Stimulated activated CD4-positive, alpha-beta T cell treated with anti-CD3 and anti-CD28 coated beads, Interleukin-2, amount 100 ng/mL, for 48 hours (primary cell): ENCODE data around the gene ADCY5.
A peak's percentile ranks its signal among the peaks of the same experiment; 100 is the strongest.

Experiments used
- DNase-seq, 2 donors: peaks; one replicate each; pipeline ENCODE4 v3.0.0-alpha.2; 2020

The ADCY5 gene

DNA sequence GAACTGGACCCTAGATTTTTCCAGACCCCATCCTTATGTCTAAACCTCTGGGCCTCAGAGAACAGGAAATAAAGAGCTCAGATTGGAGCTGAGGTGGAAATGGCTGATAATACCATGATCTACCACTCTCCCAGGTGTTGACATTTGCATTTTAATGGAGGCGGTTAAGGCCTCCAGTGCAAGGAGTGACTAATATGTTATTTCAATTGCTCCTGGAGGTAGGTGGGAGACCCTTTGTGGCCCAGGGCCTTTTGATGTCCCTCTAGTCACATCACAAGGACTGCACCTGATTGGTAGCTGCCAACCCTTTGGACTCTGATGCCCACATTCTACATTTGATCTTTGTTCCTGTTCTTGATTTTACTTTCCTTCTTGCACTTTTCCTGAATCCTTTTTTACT lies 9.0 kb upstream of the ADCY5 start:
- no peak for DNase-seq

GRCh38 chr3:123453675-123454074 lies 4.8 kb upstream of the ADCY5 start:
- DNase-seq: no peak

- DNase-seq: no peak
These were observed 2.3 kb upstream of the ADCY5 start for GRCh38 chr3:123451186-123451585.

DNA sequence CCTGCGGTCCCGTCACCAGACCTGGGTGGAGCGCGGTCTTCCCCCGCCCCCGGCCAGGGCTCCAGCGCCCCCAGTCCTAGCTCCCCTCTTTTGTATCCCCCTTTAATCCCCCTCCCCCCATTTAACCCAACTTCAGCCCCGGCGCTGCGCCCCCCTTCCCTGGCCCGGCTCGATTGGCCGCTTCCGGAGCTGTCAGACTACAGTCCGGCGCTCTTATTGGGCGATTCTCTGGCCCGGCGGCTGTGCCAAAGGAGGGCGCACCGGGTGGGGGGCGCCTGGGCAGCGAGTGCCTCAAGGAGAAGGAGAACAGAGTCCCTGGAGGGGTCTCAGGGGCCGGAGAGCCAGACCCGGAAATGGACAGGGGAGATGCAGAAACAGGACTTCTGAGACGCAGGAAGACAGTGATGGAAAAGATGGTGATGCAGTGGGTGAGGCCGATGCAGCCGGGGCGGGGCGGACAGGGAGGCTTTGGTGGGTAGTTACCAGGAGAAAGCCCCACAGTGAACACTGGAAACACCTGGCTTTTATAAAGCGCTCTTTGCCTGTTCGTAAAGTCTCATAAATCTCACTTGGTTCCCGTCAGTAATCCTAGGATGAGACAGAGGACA lies 1.2 kb upstream of the ADCY5 start:
- no peak for DNase-seq

- no peak for DNase-seq
These were observed 459 bp upstream of the ADCY5 start for GRCh38 chr3:123449102-123449996.

DNA sequence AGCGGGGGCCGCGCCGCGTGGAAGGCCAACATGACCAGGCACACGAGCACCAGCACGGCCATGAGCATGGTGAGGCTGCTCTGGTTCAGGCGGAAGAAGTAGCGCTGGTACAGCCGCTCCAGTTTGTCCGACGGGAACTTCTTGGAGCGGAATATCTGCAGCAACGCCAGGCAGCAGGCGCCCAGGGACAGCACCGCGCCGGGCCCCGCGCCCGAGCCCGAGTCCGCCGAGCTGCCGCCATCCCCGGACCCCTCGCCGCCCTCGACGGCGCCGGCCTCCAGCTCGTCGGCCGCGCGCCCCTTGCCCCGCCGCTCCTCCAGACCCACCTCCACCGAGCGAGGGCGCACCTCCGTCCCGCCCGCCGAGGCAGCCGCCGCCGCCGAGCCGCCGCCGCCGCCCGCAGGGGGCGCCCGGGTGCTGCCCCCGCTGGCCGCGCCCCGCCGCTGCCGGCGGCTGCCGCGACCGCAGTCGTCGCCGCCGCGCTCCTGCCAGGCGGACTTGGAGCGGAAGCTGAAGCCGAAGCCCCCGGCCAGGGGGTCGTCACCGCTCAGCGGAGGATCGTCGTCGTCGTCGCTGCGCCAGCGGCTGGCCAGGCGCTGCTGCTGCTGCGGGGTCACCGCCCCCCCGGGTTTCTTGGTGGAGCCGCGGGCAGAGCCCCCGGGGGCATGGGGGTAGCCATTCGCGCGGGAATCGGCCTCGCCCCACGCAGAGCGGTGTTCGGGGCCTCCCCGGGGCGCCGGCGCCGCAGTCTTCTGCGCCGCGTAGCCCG lies 957 bp downstream of the ADCY5 start:
- DNase-seq: peak; percentile 43 to 49

DNA sequence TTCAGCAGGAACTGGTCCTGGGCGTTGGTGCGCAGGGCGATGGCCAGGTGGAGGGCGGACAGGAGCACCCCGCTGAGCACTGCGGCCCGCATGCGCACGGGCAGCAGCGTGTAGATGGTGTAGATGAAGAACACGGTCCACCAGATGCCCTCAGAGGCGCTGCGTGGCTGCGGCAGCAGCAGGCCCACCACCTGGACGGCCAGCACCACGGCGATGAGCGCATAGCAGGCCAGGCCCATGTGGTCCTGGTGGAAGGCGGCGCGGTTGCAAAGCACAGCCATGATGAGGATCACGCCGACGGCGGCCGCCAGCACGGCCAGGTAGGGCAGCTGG lies 1.5 kb downstream of the ADCY5 start:
- DNase-seq: no peak

GRCh38 chr3:123446610-123447109 lies 2.2 kb downstream of the ADCY5 start:
- DNase-seq: no peak

DNA sequence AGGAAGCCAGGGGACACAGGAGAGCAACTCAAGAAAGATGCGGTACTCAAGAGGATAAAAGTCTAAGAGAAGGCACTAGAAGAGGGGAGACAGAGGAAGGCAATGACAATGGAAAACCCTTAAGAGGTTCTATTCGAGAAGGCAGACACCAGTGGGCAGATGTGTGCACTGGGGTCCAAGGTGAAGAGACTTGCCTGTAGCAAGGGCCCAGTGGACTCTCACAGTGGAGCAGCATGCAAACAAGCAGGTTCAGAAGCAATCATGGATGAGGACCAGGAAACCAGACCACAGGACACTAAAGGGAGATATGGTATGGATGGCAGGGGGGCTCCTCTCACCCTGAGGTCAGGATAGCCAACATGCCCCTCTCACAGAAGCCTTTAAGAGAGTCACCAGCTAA lies 2.7 kb downstream of the ADCY5 start:
- no peak for DNase-seq

DNA sequence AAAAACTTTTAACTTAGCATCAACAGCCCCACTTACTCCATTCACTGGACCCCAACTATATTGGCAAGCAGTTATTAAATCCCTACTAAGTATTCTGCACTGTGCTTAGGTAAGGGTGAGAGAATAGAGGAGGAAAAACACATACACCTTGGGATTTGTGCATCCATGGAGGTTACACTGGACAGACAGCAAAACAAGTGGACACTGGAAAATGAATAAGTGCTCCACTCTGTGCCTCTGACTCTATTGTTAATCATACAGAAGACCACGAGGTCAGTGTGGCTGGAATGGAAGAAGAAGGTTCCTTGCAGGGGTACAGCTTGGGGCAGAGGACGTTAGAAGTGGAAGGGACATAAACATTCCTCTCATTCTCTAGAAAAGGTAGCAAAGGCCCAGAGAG lies 3.2 kb downstream of the ADCY5 start:
- no peak for DNase-seq

- DNase-seq: no peak
These were observed 4.1 kb downstream of the ADCY5 start for GRCh38 chr3:123444744-123445143.

DNA sequence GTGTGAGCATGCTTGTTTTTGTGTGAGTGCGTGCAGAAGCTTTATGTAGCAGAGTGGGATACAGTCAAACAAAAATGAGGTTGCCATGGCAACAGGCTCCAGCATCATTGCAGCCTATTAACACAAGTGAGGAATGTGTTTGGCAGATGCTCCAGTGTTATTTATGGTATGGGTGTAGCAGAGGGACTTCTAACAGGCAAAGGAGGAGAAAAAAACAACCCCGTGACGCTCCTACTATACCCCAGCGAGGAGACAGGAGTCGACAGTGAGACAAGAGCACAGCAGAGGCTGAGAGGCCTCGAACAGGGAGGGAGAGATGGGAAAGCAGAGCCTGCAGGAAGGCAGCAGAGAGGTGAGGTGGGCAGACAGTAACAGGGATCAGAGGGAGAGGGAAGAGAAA lies 4.9 kb downstream of the ADCY5 start:
- no peak for DNase-seq

GRCh38 chr3:123442908-123443307 lies 6.0 kb downstream of the ADCY5 start:
- no peak for DNase-seq

DNA sequence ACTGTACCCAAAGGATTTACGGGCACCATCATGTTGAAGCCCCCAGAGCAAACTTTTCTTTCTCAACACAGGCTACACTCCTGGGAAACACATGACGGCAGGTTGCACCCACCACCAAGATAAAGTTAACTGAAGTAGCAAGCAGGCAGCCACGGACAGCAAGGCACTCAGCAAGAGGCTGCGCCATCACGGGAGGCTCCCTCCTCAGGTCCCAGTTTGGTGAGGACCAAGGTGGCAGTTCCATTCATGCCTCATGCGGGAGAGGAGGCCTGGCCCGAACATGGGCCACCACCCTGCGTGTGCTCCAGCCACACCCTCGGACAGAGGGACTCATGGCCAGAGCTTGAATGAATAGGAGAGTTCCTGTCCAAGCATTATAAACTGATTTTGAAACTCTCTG lies 6.8 kb downstream of the ADCY5 start:
- no peak for DNase-seq

- no peak for DNase-seq
These were observed 8.9 kb downstream of the ADCY5 start for GRCh38 chr3:123439806-123440580.

DNA sequence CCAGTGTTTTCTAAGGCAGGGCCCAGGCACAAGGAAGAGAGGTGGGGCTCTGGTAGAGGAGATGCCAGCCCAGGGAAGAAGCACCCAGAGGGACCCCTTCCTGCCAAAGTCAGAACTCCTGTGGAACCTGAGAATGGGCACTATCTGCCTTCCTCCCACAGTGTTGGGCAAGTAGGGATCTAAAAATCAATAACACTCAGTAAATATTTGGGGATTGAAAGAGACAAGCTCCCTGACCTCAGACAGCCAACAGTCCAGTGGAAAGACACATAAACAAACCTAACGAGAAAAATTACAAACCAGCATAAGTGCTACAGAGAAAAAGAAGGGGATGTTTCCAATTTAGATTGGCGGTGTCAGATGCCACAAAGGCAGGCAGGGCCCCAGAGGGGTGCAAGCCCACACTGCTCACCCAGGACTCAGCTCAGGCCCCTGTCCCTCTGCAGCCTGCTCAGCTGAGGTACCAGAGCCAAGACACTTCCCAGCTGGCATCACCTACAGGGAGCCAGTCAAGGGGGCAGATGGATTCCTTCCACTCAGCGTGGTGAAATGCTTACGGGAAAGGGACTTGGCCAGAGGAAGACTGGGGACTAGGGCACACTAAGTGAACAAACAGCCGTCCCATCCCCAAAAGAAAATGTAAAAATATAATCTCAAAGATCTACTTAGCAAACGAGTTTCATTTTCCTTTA lies 15.9 kb downstream of the ADCY5 start:
- DNase-seq: no peak

- no peak for DNase-seq
These were observed 17.1 kb downstream of the ADCY5 start for GRCh38 chr3:123431658-123432324.

GRCh38 chr3:123431007-123431657 lies 17.8 kb downstream of the ADCY5 start:
- DNase-seq: no peak

- no peak for DNase-seq
These were observed 18.6 kb downstream of the ADCY5 start for GRCh38 chr3:123430266-123430665.

DNA sequence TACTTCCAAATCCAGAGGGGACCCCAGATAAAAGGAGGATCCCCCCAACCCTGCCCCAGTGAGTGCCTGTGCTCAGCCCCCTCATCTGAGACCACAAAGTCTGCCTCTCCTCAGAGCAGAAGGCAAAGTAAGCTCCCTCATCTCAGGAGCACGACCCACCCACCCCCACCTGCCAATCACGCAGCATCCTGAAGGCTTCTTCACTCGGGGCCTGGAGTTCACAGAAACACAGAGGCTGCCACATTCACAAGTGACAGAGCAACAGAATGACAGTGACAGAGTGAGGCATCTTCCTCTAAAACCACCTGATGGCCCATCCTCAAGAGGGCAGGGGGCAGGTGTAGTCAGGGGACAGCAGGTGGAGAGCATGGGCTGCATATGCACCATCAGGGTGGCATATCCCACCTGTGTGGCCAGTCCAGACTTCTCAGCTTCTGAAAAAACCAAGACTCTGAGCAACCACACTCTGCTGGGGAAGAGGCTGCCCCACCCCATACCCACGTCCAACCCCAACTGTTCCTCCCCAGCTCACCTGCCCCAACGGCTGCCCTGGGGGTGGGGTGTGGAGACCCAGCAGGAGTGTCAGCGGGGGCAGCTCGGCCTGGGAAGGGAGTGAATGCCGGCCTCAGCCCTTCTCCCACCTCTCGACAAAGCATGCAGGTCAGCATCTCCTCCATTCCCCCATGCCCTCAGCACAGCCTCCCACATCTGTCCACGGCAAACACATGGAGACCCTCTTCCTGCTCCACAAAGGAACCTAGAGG lies 19.3 kb downstream of the ADCY5 start:
- DNase-seq: no peak
